Measurements from ENCODE around the gene AQP1. TPM values are rescaled to one million over a fixed set of nuclear protein-coding genes. Genes with fewer than 3 reads are reported as not detected.

Gene AQP1
- total and polyA plus RNA-seq, 2 of the 8 experiments (the other 6 are each of a cell fraction or from before 2014, with no cell fraction given): 0.18 to 0.19 TPM

- no peak for TF ChIP-seq CHD7 (IDR thresholded peaks at IDR 0.05; ENCODE audit: insufficient replicate concordance, low read length)
- no peak for TF ChIP-seq ZNF274 (IDR thresholded peaks at IDR 0.05; ENCODE audit: borderline replicate concordance, extremely low read depth, low read length)
- no peak for TF ChIP-seq CEBPB (IDR thresholded peaks at IDR 0.05; ENCODE audit: low read depth, low read length)
- TF ChIP-seq BCL11A (IDR thresholded peaks at IDR 0.05; ENCODE audit: low read depth in 2 of 2, low read length in 2 of 2): no peak
- TF ChIP-seq PHF8 (conservative IDR thresholded peaks at IDR 0.05; ENCODE audit: low read depth, low read length): no peak
- TF ChIP-seq HDAC6 (IDR thresholded peaks at IDR 0.05; ENCODE audit: low read depth, low read length): no peak
- TF ChIP-seq TCF12 (IDR thresholded peaks at IDR 0.05; ENCODE audit: low read depth, low read length): no peak
These were observed 58.4 kb downstream of the AQP1 start (continued) for GRCh38 chr7:30970074-30970473.
